Gastrocnemius medialis (tissue), 4 donors: ENCODE results near the gene JMJD7.

Experiments used
- CTCF ChIP-seq, 5 experiments: fragments of 450-650 bp in 3 of 5; fragments of 200-600 bp in 2 of 5; sonication (generic) in 2 of 5; IDR thresholded peaks in 4 of 5; conservative IDR thresholded peaks in 1 of 5; 1 replicate in 4 of 5; 2 replicates in 1 of 5; pipeline ENCODE4 v1.5.1; 2016 to 2019; ENCODE audit warnings: antibody characterized with exemption in 5 of 5, mild to moderate bottlenecking in 3 of 5, moderate library complexity in 3 of 5
- POLR2A ChIP-seq, 2 donors: fragments of 450-650 bp; IDR thresholded peaks; one replicate each; pipeline ENCODE4 v1.6.1; 2017; ENCODE audit warnings: antibody characterized with exemption in 2 of 2, mild to moderate bottlenecking in 2 of 2, moderate library complexity in 2 of 2

GRCh38 chr15:41821831-41822230 lies 6.1 kb upstream of the JMJD7 start:
- no peak for TF ChIP-seq CTCF (IDR thresholded peaks at IDR 0.05 in 4 of 5, conservative IDR thresholded peaks at IDR 0.05 in 1 of 5)
- no peak for TF ChIP-seq POLR2A (IDR thresholded peaks at IDR 0.05)
